Ovary (tissue), 3 donors: ENCODE measurements around the gene STMND1.

Experiments used
- POLR2A ChIP-seq: fragments of 450-650 bp; IDR thresholded peaks from one replicate; pipeline ENCODE4 v1.6.1; 2017; ENCODE audit warnings: antibody characterized with exemption, mild to moderate bottlenecking, moderate library complexity
- TF ChIP-seq, protein P1 (sequence below), 3 donors: fragments of 450-650 bp in 2 of 3; fragments of 200-600 bp in 1 of 3; IDR thresholded peaks; one replicate each; pipeline versions ENCODE4 v1.5.1 to v1.8.0; 2016 to 2022; ENCODE audit warnings: antibody characterized with exemption in 3 of 3, mild to moderate bottlenecking in 1 of 3
- donor health status: DM: no; HTN: no; CAD: no.

DNA sequence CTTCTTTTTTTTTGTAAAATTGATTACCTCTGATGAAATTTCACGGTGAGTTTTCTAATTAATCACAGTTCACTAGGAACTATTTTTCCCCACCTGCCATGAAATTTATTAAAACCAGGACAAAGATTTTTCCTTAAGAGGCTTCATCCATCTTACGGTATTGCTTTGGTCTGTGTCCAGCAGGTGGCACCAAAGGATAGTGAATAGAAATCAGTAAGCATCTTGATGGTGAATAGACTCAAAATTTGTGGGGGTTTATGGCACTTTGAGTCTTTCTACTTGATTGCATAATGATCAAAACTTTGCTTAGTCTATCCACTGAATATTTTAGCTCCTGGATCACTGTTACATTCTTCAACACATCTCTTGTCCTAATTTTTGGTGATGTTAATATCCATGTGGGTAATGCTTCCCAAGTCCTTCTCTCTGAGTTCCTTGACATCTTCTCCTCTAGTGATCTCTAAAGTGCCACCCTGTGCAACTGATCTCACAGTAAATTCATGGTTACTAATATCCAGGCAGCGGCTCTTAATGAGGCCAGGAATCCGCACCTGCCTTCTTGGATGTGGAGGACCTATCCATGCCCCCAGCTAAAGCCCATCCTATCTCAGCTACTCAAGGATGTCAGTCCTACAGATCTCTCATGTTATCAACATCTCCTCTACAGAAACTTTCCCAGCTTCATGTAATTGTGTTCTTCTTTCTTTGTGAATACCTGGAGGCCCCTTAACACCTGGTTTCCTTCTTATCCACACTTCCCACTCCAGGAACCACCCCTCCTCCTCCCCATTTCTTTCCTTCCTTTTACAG lies 54.5 kb downstream of the STMND1 start:
- TF ChIP-seq, protein P1, sequence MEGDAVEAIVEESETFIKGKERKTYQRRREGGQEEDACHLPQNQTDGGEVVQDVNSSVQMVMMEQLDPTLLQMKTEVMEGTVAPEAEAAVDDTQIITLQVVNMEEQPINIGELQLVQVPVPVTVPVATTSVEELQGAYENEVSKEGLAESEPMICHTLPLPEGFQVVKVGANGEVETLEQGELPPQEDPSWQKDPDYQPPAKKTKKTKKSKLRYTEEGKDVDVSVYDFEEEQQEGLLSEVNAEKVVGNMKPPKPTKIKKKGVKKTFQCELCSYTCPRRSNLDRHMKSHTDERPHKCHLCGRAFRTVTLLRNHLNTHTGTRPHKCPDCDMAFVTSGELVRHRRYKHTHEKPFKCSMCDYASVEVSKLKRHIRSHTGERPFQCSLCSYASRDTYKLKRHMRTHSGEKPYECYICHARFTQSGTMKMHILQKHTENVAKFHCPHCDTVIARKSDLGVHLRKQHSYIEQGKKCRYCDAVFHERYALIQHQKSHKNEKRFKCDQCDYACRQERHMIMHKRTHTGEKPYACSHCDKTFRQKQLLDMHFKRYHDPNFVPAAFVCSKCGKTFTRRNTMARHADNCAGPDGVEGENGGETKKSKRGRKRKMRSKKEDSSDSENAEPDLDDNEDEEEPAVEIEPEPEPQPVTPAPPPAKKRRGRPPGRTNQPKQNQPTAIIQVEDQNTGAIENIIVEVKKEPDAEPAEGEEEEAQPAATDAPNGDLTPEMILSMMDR (IDR thresholded peaks at IDR 0.05): peak in 2 of 3 donors; percentile 70 to 71
- TF ChIP-seq POLR2A: no peak
